Tibial artery (tissue), 4 donors: ENCODE results near the gene ACSM2B.
"Not testable (repeated sequence)": the region's sequence is repeated elsewhere in the genome, so short reads cannot be mapped to it uniquely, and the experiment has no call there.

Experiments used
- DNase-seq, 2 donors: peaks; one replicate each; pipeline ENCODE4 v3.0.0-alpha.2; 2019
- H3K27ac ChIP-seq, 2 donors: fragments of 200-600 bp; sonication (generic) in 1 of 2; 1 replicate in 1 of 2; 2 replicates in 1 of 2; pipeline ENCODE4 v1.5.1; 2018 to 2019; ENCODE audit warnings: mild to moderate bottlenecking in 1 of 2
- H3K27me3 ChIP-seq, 2 donors: fragments of 200-600 bp; sonication (generic) in 1 of 2; one replicate each; pipeline versions ENCODE4 v1.5.1 to v1.6.0; 2016 to 2019
- H3K36me3 ChIP-seq, 3 donors: fragments of 200-600 bp; sonication (generic) in 2 of 3; one replicate each; pipeline ENCODE4 v1.5.1; 2016 to 2019; ENCODE audit warnings: mild to moderate bottlenecking in 2 of 3
- H3K4me1 ChIP-seq, 4 donors: fragments of 200-600 bp; sonication (generic) in 2 of 4; 1 replicate in 3 of 4; 2 replicates in 1 of 4; pipeline ENCODE4 v1.5.1; 2016 to 2019
- H3K4me3 ChIP-seq, 2 donors: fragments of 200-600 bp; sonication (generic) in 1 of 2; 1 replicate in 1 of 2; 2 replicates in 1 of 2; pipeline ENCODE4 v1.5.1; 2018 to 2019; ENCODE audit warnings: mild to moderate bottlenecking in 2 of 2
- H3K9me3 ChIP-seq, 3 donors: fragments of 200-600 bp; sonication (generic) in 1 of 3; one replicate each; pipeline ENCODE4 v1.5.1; 2016 to 2019
- intact Hi-C: fragments of 100-400 bp; cut with DNase I; formaldehyde crosslinking; loops from one replicate; pipeline ENCODE4 v1.15.0; 2023; ENCODE audit warnings: low total_unique reads
- TF ChIP-seq, protein P1 (sequence below), 2 experiments: fragments of 200-600 bp in 1 of 2; fragments of 450-650 bp in 1 of 2; IDR thresholded peaks; one replicate each; pipeline ENCODE4 v1.5.1; 2017 to 2019; ENCODE audit warnings: antibody characterized with exemption in 2 of 2, mild to moderate bottlenecking in 1 of 2, moderate library complexity in 1 of 2

Gene ACSM2B

DNA sequence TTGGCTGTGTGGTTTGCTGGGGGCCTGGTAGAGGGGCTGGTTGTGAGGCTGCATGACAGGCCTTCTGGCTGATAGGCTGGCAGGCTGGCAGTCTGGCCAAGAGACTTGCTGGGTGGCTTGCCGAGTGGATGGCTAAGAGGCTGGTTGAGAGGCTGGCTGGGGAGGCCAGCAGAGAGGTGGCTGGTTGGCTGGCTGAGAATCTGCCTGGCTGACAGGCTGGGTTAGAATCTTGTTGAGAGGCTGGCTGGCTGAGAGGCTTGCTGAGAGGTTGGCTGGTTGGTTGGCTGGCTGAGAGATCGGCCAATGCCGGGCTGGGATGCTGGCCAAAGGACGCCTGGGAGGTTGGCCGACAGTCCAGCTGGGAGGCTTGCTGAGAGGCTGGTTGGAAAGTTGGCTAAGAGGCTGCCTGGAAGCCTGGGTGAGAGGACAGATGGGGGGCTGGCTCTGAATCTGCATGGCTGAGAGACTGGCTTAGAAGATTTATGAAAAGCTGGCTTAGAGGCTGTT, 35.9 kb upstream of the ACSM2B start:
- Histone ChIP-seq H3K4me1 (peaks cover 0 to 49% (median 26%) of the 10 kb centered on the region in 4 donors), H3K27me3 (no peaks in the 10 kb centered on the region), H3K9me3 (no peaks in the 10 kb centered on the region), H3K36me3 (no peaks in the 10 kb centered on the region), H3K4me3 (peak overlapping the region; percentile 41 to 51), H3K27ac (peak overlapping the region; percentile 94 to 95)
- TF ChIP-seq, protein P1, sequence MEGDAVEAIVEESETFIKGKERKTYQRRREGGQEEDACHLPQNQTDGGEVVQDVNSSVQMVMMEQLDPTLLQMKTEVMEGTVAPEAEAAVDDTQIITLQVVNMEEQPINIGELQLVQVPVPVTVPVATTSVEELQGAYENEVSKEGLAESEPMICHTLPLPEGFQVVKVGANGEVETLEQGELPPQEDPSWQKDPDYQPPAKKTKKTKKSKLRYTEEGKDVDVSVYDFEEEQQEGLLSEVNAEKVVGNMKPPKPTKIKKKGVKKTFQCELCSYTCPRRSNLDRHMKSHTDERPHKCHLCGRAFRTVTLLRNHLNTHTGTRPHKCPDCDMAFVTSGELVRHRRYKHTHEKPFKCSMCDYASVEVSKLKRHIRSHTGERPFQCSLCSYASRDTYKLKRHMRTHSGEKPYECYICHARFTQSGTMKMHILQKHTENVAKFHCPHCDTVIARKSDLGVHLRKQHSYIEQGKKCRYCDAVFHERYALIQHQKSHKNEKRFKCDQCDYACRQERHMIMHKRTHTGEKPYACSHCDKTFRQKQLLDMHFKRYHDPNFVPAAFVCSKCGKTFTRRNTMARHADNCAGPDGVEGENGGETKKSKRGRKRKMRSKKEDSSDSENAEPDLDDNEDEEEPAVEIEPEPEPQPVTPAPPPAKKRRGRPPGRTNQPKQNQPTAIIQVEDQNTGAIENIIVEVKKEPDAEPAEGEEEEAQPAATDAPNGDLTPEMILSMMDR (IDR thresholded peaks at IDR 0.05) = no peak
- intact Hi-C loops = no loop called here
- peak; percentile 44 to 92 for DNase-seq

DNA sequence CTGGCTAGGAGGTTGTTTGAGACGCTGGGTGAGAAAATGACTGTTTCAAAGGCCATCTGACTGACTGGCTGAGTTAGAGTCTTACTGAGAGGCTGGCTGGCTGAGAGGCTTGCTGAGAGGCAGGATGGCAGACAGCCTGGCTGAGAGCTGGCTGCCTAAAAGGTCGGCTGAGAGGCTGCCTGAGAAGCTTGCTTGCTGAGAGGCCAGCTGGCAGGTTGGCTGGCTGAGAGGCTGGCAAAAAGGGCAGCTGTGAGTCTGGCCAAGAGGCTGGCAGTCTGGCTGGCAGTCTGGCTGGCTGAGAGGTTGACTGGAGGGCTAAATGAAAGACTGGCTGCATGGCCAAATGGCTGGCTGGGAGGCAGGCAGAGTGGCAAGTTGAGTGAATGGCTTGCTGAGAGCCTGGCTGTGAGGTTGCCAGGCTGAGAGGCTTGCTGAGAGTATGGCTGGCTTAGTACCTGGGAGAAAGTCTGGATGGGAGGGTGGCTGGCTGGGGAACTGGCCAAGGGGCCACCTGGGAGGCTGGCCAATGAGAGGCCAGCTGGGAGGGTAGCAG, 35.3 kb upstream of the ACSM2B start:
- H3K4me3 ChIP-seq = peak overlapping the region; percentile 41 to 51
- peak; percentile 53 to 89 for DNase-seq
- H3K27ac ChIP-seq = peak overlapping the region; percentile 94 to 95
- H3K36me3 ChIP-seq = no peaks in the 10 kb centered on the region
- TF ChIP-seq, protein P1 (IDR thresholded peaks at IDR 0.05) = no peak
- intact Hi-C loops = no loop called here
- no peaks in the 10 kb centered on the region for H3K9me3 ChIP-seq
- no peaks in the 10 kb centered on the region for H3K27me3 ChIP-seq
- H3K4me1 ChIP-seq = peaks cover 0 to 49% (median 26%) of the 10 kb centered on the region in 4 donors

DNA sequence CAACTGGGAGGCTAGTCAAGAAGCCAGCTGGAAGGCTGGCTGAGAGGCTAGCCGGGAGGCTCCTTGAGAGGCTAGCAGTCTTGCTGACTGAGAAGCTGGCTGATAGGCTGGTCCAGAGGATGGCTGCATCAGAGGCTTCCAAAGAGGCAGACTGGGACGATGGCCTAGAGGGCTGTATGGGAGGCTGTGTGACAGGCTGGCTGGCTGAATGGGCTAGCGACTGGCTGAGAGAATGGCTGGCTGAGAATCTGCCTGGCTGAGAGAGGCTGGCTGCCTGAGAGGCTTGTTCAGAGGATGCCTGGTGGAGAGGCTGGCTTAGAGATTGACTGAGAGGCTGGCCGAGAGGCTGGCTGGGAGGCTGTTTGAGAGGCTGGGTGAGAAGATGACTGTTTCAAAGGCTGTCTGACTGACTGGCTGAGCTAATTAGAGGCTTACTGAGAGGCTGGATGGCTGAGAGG, 34.8 kb upstream of the ACSM2B start:
- peak overlapping the region; percentile 41 to 51 for H3K4me3 ChIP-seq
- H3K36me3 ChIP-seq = no peaks in the 10 kb centered on the region
- peaks cover 0 to 49% (median 26%) of the 10 kb centered on the region in 4 donors for H3K4me1 ChIP-seq
- DNase-seq = no peak
- no peaks in the 10 kb centered on the region for H3K27me3 ChIP-seq
- intact Hi-C loops = no loop called here
- TF ChIP-seq, protein P1 (IDR thresholded peaks at IDR 0.05) = no peak
- no peaks in the 10 kb centered on the region for H3K9me3 ChIP-seq
- peak overlapping the region; percentile 94 to 95 for H3K27ac ChIP-seq

DNA sequence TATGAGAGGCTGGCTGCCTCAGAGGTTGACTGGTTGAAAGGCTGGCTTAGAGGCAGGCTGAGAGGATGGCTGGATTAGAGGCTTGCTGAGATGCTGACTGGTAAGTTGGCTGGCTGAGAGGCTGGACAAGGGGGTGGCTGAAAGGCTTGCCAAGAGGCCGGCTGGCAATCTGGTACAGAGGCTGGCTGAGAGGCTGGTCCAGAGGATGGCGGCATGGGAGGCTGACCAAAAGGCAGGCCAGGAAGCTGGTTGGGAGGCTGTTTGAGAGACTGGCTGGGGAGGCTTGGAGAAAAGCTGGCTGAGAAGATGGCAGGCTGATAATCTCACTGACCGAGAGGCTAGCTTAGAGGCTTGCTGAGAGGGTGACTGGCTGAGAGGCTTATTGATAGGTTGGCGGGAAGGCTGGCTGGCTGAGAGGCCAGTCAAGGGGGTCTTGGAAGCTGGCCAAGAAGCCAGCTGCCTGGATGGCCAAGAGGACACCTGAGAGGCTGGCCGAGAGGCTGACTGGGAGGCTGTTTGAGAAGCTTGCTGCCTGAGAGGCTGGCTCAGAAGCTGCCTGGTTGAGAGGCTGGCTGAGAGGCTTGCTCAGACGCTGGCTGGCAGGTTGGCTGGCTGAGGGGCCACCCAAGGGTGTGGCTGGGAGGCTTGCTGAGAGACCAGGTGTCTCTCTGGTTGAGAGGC, 34.2 kb upstream of the ACSM2B start:
- no peak for DNase-seq
- Histone ChIP-seq H3K27ac (peak overlapping the region; percentile 94 to 95), H3K4me1 (peaks cover 0 to 49% (median 26%) of the 10 kb centered on the region in 4 donors), H3K9me3 (no peaks in the 10 kb centered on the region), H3K27me3 (no peaks in the 10 kb centered on the region), H3K36me3 (no peaks in the 10 kb centered on the region), H3K4me3 (peak overlapping the region; percentile 41 to 51)
- TF ChIP-seq, protein P1 (IDR thresholded peaks at IDR 0.05) = no peak
- intact Hi-C loops = no loop called here

DNA sequence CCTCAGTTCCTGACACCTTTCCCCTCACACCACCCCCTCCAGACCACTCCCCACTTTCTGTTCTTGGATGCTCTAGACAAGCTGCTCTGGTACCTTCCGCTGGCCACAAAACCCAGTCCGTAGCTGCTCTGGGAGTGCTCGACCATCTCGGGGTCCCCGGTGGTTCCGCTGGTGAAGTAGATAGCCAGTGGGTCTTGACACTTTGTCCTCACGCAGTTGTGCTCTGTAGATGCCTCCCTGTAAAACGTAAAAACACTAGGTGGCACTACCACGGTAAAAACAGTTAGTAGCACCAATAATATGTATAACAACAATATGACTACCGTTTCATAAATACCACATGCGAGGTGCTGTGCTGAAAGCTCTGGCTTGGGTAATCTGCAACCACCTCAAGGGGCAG, 26.0 kb upstream of the ACSM2B start:
- TF ChIP-seq, protein P1 (IDR thresholded peaks at IDR 0.05) = peak; percentile 12 to 23
- H3K27ac ChIP-seq, intact Hi-C loops, DNase-seq, H3K36me3 ChIP-seq, H3K4me3 ChIP-seq, H3K27me3 ChIP-seq, H3K9me3 ChIP-seq, H3K4me1 ChIP-seq: not testable (repeated sequence)

DNA sequence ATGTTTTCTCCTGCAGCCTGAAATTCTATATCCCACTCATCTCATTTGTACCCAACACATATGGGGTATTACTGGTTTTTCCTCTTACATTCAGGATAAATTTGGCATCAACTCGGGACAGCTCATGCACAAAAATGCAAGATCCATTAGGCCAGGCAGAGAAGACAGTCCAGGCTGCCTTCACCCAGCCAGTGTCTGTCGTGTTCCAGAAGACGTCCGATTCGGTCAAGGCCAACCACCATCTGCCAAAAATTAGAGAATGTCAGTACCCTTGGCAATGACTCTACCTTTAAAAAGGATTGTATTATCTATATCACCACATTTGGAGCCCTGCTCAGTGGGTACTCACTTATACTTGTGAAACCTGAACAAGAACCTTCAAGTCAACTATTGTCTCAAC, 23.3 kb upstream of the ACSM2B start:
- H3K36me3 ChIP-seq, DNase-seq, H3K4me3 ChIP-seq, intact Hi-C loops, H3K9me3 ChIP-seq, H3K27me3 ChIP-seq, H3K27ac ChIP-seq, H3K4me1 ChIP-seq: not testable (repeated sequence)
